C1 segment of cervical spinal cord (tissue), 14 donors: Measurements from ENCODE around the gene RPL18A.
A peak's percentile ranks its signal among the peaks of the same experiment; 100 is the strongest.

Source experiments
- DNase-seq, 14 donors: peaks; one replicate each; lab custom pipeline; 2025; lab: John Stamatoyannopoulos, UW

Gene RPL18A

GRCh38 chr19:17908244-17908643 lies 48.5 kb downstream of the RPL18A start:
- DNase-seq: no peak

DNA sequence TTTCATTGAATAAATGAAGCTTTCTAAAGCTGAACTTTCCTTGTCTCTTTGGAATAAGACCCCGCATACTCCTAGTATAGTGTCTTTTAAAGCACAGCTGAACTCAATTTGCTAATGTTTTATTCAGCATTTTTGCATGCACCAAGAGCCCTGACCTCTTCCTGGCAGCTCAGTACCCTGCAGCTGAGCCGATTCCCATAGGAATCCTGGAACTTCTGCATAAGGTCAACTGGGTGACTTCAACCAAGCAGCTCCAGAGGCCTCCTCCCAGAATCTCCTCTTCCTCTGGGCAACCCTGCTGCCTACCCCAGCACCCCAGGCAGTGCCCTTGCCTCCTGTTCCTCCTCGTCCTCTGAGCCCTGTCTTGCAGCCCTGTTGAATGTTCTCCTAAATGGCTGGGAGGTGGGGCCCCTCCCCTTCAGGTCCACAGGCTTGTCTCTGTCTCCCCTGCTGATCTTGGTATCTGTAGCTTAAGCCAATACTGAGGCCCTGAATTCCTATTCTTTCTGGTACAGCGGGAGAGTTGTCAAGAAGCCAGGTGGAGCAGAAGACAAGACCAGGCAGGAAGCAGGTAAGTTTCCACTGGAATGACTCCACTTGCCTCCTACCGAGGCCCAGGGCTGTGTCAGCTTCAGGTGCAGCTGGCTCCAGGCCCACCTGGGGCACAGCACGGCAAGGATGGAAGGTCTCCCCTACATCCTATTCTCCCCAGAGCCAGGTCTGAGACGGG lies 49.5 kb downstream of the RPL18A start:
- peak in 1 of 14 donors; percentile 40 for DNase-seq

GRCh38 chr19:17910791-17911360 lies 51.2 kb downstream of the RPL18A start:
- no peak for DNase-seq
